ENCODE data around the gene MAN2B2. TPM values are rescaled to one million over a fixed set of nuclear protein-coding genes. Genes with fewer than 3 reads are reported as not detected.

The MAN2B2 gene
- total and polyA plus RNA-seq, 2 of the 4 experiments (the other 2 are of a cell fraction): 13.4 to 34.1 TPM

- POLR2A ChIA-PET (ENCODE audit: unreplicated experiment): no interaction called here
- Histone ChIP-seq H3K23ac (ENCODE audit: low read depth, low read length) (no peak overlapping the region), H3K9me3 (ENCODE audit: control insufficient read depth, insufficient read depth, low read length) (no peaks in the 10 kb centered on the region), H2BK5ac (ENCODE audit: low read depth, low read length, poor library complexity, severe bottlenecking) (no peak overlapping the region), H4K91ac (ENCODE audit: insufficient read depth, low read depth, low read length) (no peak overlapping the region), H2BK15ac (ENCODE audit: low read depth, low read length) (no peak overlapping the region), H3K4ac (ENCODE audit: low read depth, low read length) (no peak overlapping the region), H3K27me3 (ENCODE audit: control insufficient read depth, insufficient read depth, low read length) (no peaks in the 10 kb centered on the region), H4K20me1 (ENCODE audit: insufficient read depth, low read length) (no peaks in the 10 kb centered on the region), H4K8ac (ENCODE audit: low read depth in 2 of 2, low read length in 2 of 2) (no peak overlapping the region), H3K18ac (ENCODE audit: low read depth, low read length) (no peak overlapping the region), H3K9ac (ENCODE audit: low read depth, low read length) (no peak overlapping the region), H3K36me3 (ENCODE audit: control insufficient read depth, insufficient read depth, low read length) (peaks cover 37% of the 10 kb centered on the region), H3K56ac (ENCODE audit: extremely low read depth, insufficient read depth, low read length) (no peak overlapping the region), H3K4me3 (ENCODE audit: insufficient read depth, low read depth, low read length) (no peak overlapping the region), H3K79me1 (ENCODE audit: low read depth in 1 of 2, low read length in 2 of 2) (no peaks in the 10 kb centered on the region), H3K14ac (replicated peaks; ENCODE audit: low read depth, low read length) (no peak overlapping the region), H3K27ac (ENCODE audit: insufficient read depth, low read length) (no peak overlapping the region), H3K4me1 (ENCODE audit: control insufficient read depth, insufficient read depth, low read length) (no peaks in the 10 kb centered on the region), H2AK9ac (replicated peaks; ENCODE audit: low read depth, low read length, poor library complexity) (no peak overlapping the region), H2AFZ (replicated peaks; ENCODE audit: low read length, poor library complexity) (no peak overlapping the region), H3K9me1 (ENCODE audit: insufficient read depth, low read length) (0 out of 2 replicates have a peak, but pooled peaks cover 5% of the 10 kb centered on the region), H2AK5ac (ENCODE audit: low read depth, low read length) (no peak overlapping the region), H4K5ac (ENCODE audit: low read depth, low read length) (no peak overlapping the region), H3K4me2 (ENCODE audit: low read depth, low read length) (no peak overlapping the region), H2BK20ac (ENCODE audit: low read depth, low read length) (no peak overlapping the region), H2BK120ac (ENCODE audit: low read depth, low read length) (no peak overlapping the region)
- DNase-seq (no peak), ATAC-seq (ENCODE audit: low read depth) (no peak)
- no TSS peak for BruUV-seq (replicated peaks)
- CTCF ChIA-PET: no interaction called here
- dilution Hi-C loops (cut with HindIII; ENCODE audit: low sequenced_read_pairs, unreplicated experiment): no loop called here
- in situ Hi-C loops (cut with MboI; ENCODE audit: low sequenced_read_pairs): no loop called here
- 90% methylated on average over 6 of the region's 17 CpGs; no CpG with 5 or more reads in 1 of the 2 experiments for WGBS, 2 experiments (ENCODE audit: extremely low coverage in 2 of 2, insufficient read length in 1 of 2)
- TF ChIP-seq RCOR1 (IDR thresholded peaks at IDR 0.05; ENCODE audit: insufficient replicate concordance, low read length) (no peak), MAZ (IDR thresholded peaks at IDR 0.05; ENCODE audit: borderline replicate concordance, low read depth, low read length) (no peak), MAFK (IDR thresholded peaks at IDR 0.05; ENCODE audit: low read depth, low read length) (no peak), RAD21 (IDR thresholded peaks at IDR 0.05; ENCODE audit: low read length) (no peak)
- intact Hi-C loops (cut with micrococcal nuclease): no loop called here
Observed at GRCh38 chr4:6596948-6597347, 22.0 kb downstream of the MAN2B2 start.

Data from IMR-90 (cell line).